Hindlimb muscle (tissue), 1 donor: ENCODE data around the gene POU4F2. TPM values are rescaled to one million over a fixed set of nuclear protein-coding genes. Genes with fewer than 3 reads are reported as not detected.
"Not testable (repeated sequence)": the region's sequence is repeated elsewhere in the genome, so short reads cannot be mapped to it uniquely, and the experiment has no call there.

Source experiments
- DNase-seq: peaks from one replicate; pipeline ENCODE4 v3.0.0-alpha.2; 2013
- polyA plus RNA-seq: library from polyadenylated mRNA; unstranded; fragments of 120-200 nt; gene quantifications from one replicate; pipeline ENCODE4 v1.2.1, GENCODE V29; 2013; ENCODE audit not compliant: insufficient read length

The POU4F2 gene
- polyA plus RNA-seq, 1 donor: not detected

DNA sequence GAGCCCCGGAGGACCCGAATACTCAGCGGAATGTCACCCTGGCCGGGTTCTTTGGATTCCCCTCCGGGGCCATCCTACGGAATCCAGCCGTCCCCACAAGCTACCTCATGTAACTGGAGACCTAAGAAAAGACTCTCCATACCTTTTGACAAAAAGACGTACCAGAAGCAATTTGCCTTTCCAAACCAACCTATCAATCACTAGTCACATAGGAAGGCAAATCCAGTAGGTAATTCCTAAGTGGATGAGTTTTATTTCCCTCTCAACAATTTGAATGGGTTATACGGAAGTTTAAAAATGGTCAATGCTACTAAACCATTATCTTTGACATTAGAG, 16.8 kb downstream of the POU4F2 start:
- no peak for DNase-seq

DNA sequence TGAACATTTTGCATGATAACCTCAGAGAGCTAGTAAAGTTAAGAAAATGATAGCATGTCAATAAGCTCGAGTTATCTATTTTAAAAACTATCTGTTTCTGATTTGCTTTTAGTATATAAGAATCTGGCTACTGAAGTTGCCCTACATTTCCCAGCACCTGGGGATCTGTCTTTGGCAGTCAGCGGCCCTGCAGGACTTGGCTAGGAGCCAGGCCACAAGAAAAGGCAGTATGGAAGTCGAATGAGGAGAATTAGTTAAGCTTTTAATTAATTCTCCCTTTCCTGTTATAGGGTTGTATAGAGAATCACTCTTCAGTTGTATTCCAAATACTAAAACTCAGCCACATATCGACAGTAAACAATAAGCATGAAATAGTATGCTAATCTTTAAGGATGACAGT, 22.7 kb downstream of the POU4F2 start:
- DNase-seq: no peak

- not testable (repeated sequence) for DNase-seq
Observed at GRCh38 chr4:146663968-146664311, 25.2 kb downstream of the POU4F2 start.

- no peak for DNase-seq
Observed at GRCh38 chr4:146674829-146675570, 36.3 kb downstream of the POU4F2 start.

Other genes starting within 250 kb of the POU4F2 start
- 7.1 TPM for gene SLC10A7, start 117.0 kb upstream of the POU4F2 start, polyA plus RNA-seq